T-cell (primary cell): ENCODE measurements around the gene DACT2. TPM values are rescaled to one million over a fixed set of nuclear protein-coding genes. Genes with fewer than 3 reads are reported as not detected.

ENCODE experiments used
- ATAC-seq, 4 experiments: fragments of 200-7000 bp in 3 of 4; fragments of 150-1000 bp in 1 of 4; cut with Tn5 transposase; replicated peaks in 1 of 4; 1 replicate in 3 of 4; 2 replicates in 1 of 4; pipeline ENCODE4 v1.10.0; 2021; ENCODE audit warnings: moderate library complexity in 3 of 4, mild to moderate bottlenecking in 2 of 4, moderate number of reproducible peaks in 1 of 4
- CTCF ChIA-PET, 2 donors: fragments of 300-600 bp; sonication (Branson Sonifier 250); formaldehyde crosslinking; loops; one replicate each; lab custom pipeline; 2022; ENCODE audit warnings: antibody characterized with exemption in 2 of 2; lab: Charles Lee
- POLR2A ChIA-PET, 2 donors: fragments of 300-600 bp; sonication (Branson Sonifier 250); formaldehyde crosslinking; loops; one replicate each; lab custom pipeline; 2022; ENCODE audit warnings: antibody characterized with exemption in 2 of 2; lab: Charles Lee
- DNase-seq, 35 experiments: peaks; one replicate each; pipeline versions ENCODE4 v3.0.0 to v3.0.0-alpha.2; 2013 to 2023
- H3K27ac ChIP-seq: one replicate; pipeline ENCODE4 v1.5.1; 2013; ENCODE audit warnings: low read length
- H3K27me3 ChIP-seq, 2 experiments: replicated peaks in 1 of 2; 1 replicate in 1 of 2; 2 replicates in 1 of 2; pipeline versions ENCODE4 v1.6.1 to v1.7.0; 2013; ENCODE audit warnings: low read length in 1 of 2, mixed read lengths in 1 of 2; ENCODE audit not compliant: control insufficient read depth in 2 of 2, insufficient read depth in 2 of 2; ENCODE audit errors: extremely low read depth in 1 of 2
- H3K36me3 ChIP-seq, 2 donors: 1 replicate in 1 of 2; 2 replicates in 1 of 2; pipeline versions ENCODE4 v1.6.1 to v1.7.0; 2013; ENCODE audit warnings: low read length in 1 of 2; ENCODE audit not compliant: control insufficient read depth in 2 of 2, insufficient read depth in 1 of 2; ENCODE audit errors: extremely low read depth in 1 of 2
- H3K4me1 ChIP-seq, 2 experiments: 1 replicate in 1 of 2; 2 replicates in 1 of 2; pipeline versions ENCODE4 v1.6.1 to v1.7.0; 2013; ENCODE audit warnings: low read length in 2 of 2, mixed read lengths in 1 of 2; ENCODE audit not compliant: insufficient read depth in 2 of 2, control insufficient read depth in 1 of 2; ENCODE audit errors: extremely low read depth in 1 of 2
- H3K4me3 ChIP-seq, 2 donors: 1 replicate in 1 of 2; 2 replicates in 1 of 2; pipeline versions ENCODE4 v1.5.1 to v1.7.0; 2013; ENCODE audit warnings: mild to moderate bottlenecking in 2 of 2, low read length in 1 of 2, moderate library complexity in 1 of 2; ENCODE audit not compliant: control insufficient read depth in 1 of 2; ENCODE audit errors: extremely low read depth in 1 of 2
- H3K9me3 ChIP-seq: 2 replicates; pipeline ENCODE4 v1.7.0; 2013
- H3K27ac Mint-ChIP-seq, 2 donors: one replicate each; pipeline ENCODE4 v1.8.0; 2020 to 2021; ENCODE audit warnings: mild to moderate bottlenecking in 2 of 2, mixed read lengths in 2 of 2
- H3K27me3 Mint-ChIP-seq, 2 donors: one replicate each; pipeline ENCODE4 v1.8.0; 2021 to 2022; ENCODE audit warnings: mixed read lengths in 2 of 2
- H3K36me3 Mint-ChIP-seq: one replicate; pipeline ENCODE4 v1.8.0; 2021; ENCODE audit warnings: mixed read lengths
- H3K4me1 Mint-ChIP-seq, 3 donors: one replicate each; pipeline ENCODE4 v1.8.0; 2020 to 2022; ENCODE audit warnings: mixed read lengths in 3 of 3, mild to moderate bottlenecking in 1 of 3
- H3K4me3 Mint-ChIP-seq, 3 donors: one replicate each; pipeline ENCODE4 v1.8.0; 2020 to 2022; ENCODE audit warnings: mild to moderate bottlenecking in 3 of 3, mixed read lengths in 3 of 3, moderate library complexity in 3 of 3
- H3K9me3 Mint-ChIP-seq, 3 donors: one replicate each; pipeline ENCODE4 v1.8.0; 2020 to 2022; ENCODE audit warnings: mixed read lengths in 3 of 3
- WGBS: methylation state at CpG from one replicate; pipeline ENCODE4 v1.1.5; 2013; ENCODE audit warnings: missing lambda C conversion rate; ENCODE audit not compliant: insufficient coverage; 5-methylcytosine and 5-hydroxymethylcytosine counted together
- total RNA-seq, 35 experiments: library from RNA in 6 of 35; stranded (reverse) in 6 of 35; fragments of 120-200 nt in 1 of 35; gene quantifications; one replicate each; pipeline versions ENCODE4 v1.2.1 to v1.2.4 and lab custom pipeline; 2013 to 2026

DACT2 gene
- total RNA-seq, 5 donors from 2014 or later (not counting 1 experiment from before 2014, with no cell fraction given): not detected

DNA sequence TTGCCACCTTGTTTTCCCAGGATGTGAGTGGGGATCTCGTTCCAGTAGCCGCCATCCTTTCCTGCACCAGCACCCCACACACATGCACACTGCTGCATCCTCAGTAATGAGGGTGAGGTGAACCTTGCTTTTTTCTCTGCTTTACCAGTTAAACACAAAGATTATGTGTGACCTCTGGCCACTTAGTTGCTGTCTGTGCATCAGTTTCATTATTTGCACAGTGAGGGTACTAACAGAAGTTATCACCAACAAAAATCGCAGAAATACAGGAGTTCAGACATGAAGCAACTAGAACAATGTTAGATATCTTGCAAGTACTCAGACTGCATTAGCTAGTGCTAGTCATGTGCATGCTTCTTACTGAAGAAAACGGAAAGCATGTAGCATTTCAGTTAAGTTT, 17.4 kb upstream of the DACT2 start:
- 83% methylated on average over 1 of the region's 4 CpGs for WGBS
- Mint-ChIP-seq H3K36me3 (no peaks in the 10 kb centered on the region), H3K9me3 (peaks cover 0 to 4% (median 3%) of the 10 kb centered on the region in 3 donors), H3K4me1 (no peaks in the 10 kb centered on the region), H3K4me3 (no peak overlapping the region), H3K27ac (no peak overlapping the region), H3K27me3 (peaks cover 4 to 7% of the 10 kb centered on the region in 2 donors)
- DNase-seq (no peak), ATAC-seq (no peak)
- Histone ChIP-seq H3K36me3 (no peaks in the 10 kb centered on the region), H3K4me3 (no peak overlapping the region), H3K27me3 (peaks cover 0 to 25% of the 10 kb centered on the region in 2 experiments), H3K4me1 (no peaks in the 10 kb centered on the region), H3K9me3 (no peaks in the 10 kb centered on the region), H3K27ac (no peak overlapping the region)
- ChIA-PET CTCF (no interaction called here), POLR2A (no interaction called here)

DNA sequence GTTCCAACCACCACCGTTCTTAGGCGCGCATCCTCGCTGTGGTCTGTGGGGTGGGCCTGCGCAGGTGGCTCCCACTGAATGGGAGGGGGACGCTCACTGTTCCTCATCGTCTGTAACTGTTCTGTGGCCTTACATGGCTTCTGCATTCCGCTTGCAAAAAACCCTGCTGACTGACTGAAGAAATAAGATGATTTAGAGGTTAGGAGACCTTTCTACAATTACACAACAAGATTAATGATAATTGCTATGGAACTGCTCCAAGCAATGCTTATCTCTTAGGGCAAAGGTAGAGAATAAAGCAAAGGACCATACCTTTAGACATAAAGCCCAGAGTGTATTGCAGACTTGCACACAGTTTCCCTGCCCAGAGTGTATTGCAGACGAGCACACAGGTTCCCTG, 14.4 kb upstream of the DACT2 start:
- Mint-ChIP-seq H3K9me3 (peaks cover 0 to 4% (median 3%) of the 10 kb centered on the region in 3 donors), H3K27ac (no peak overlapping the region), H3K4me1 (no peaks in the 10 kb centered on the region), H3K27me3 (peaks cover 9 to 23% of the 10 kb centered on the region in 2 donors), H3K4me3 (no peak overlapping the region), H3K36me3 (no peaks in the 10 kb centered on the region)
- ChIA-PET POLR2A (no interaction called here), CTCF (no interaction called here)
- DNase-seq (no peak), ATAC-seq (no peak)
- Histone ChIP-seq H3K27me3 (peaks cover 0 to 23% of the 10 kb centered on the region in 2 experiments), H3K4me3 (no peak overlapping the region), H3K36me3 (no peaks in the 10 kb centered on the region), H3K9me3 (no peaks in the 10 kb centered on the region), H3K4me1 (no peaks in the 10 kb centered on the region), H3K27ac (no peak overlapping the region)
- WGBS: 76% methylated on average over 1 of the region's 9 CpGs

DNA sequence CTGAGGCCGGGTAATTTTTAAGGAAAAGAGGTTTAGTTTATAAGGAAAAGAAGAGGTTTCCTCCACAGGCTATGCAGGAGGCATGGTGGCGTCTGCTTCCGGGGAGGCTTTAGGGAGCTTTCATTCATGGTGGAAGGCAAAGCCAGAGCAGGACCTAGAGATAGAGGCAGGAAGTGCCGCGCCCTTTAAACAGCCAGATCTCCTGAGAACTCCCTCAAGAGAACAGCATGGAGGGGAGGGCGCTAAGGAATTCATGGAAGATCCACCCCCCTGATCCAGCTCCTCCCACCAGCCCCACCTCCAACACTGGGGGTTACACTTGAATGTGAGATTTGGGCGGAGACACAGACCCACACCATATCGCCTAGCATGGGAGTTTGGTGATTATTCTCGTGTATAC, 13.9 kb upstream of the DACT2 start:
- Mint-ChIP-seq H3K36me3 (no peaks in the 10 kb centered on the region), H3K27ac (no peak overlapping the region), H3K4me1 (no peaks in the 10 kb centered on the region), H3K27me3 (peaks cover 10 to 23% of the 10 kb centered on the region in 2 donors), H3K4me3 (no peak overlapping the region), H3K9me3 (peaks cover 0 to 4% (median 3%) of the 10 kb centered on the region in 3 donors)
- Histone ChIP-seq H3K27ac (no peak overlapping the region), H3K4me3 (no peak overlapping the region), H3K4me1 (no peaks in the 10 kb centered on the region), H3K36me3 (no peaks in the 10 kb centered on the region), H3K9me3 (no peaks in the 10 kb centered on the region), H3K27me3 (peaks cover 0 to 27% of the 10 kb centered on the region in 2 experiments)
- DNase-seq (no peak), ATAC-seq (no peak)
- ChIA-PET CTCF (no interaction called here), POLR2A (no interaction called here)
- 63% methylated on average over 3 of the region's 9 CpGs for WGBS

DNA sequence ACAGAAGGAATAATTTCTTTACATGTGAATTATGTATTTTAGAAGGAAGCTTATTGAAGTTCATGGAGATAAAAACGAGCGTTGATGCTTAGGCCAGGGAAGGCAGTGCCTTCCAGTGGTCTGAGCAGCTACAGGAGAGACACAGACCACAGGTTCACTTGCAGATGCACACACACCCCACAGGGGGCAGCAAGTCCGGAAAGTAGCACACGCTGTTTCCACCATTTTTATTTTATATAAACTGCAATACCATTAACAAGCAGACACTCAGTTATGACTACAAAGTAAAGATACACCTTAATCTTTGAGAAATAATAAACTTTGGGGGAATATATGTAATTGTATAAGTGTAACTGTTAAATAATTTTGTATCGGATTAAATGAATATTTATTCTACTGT, 13.5 kb upstream of the DACT2 start:
- Mint-ChIP-seq H3K36me3 (no peaks in the 10 kb centered on the region), H3K9me3 (peaks cover 0 to 4% (median 3%) of the 10 kb centered on the region in 3 donors), H3K4me3 (no peak overlapping the region), H3K27me3 (peaks cover 11 to 25% of the 10 kb centered on the region in 2 donors), H3K27ac (no peak overlapping the region), H3K4me1 (no peaks in the 10 kb centered on the region)
- ATAC-seq (no peak), DNase-seq (no peak)
- ChIA-PET POLR2A (no interaction called here), CTCF (no interaction called here)
- no peaks in the 10 kb centered on the region for H3K36me3 ChIP-seq
- H3K27ac ChIP-seq: no peak overlapping the region
- H3K4me1 ChIP-seq: no peaks in the 10 kb centered on the region
- no peak overlapping the region for H3K4me3 ChIP-seq
- H3K9me3 ChIP-seq: no peaks in the 10 kb centered on the region
- H3K27me3 ChIP-seq: peaks cover 0 to 27% of the 10 kb centered on the region in 2 experiments
- 70% methylated on average over 2 of the region's 5 CpGs for WGBS

DNA sequence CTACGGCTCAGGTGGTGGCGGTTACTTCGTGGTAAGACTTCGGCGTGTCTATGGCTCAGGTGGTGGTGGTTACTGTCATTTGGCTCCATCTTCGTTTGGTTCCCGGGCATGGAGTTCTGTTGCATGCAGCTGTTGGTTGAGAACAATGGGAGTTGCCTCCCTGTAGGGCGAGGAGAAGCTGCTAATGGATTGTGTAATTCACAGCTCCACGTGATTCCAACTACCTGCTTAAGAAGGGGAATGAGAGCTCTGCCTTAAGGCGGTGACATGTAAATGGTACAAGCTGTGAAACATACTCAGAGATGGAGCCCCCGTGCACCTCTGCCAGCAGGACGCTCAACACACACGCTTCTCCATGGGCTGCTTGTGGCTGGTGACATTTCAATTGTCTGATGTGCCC, 12.4 kb upstream of the DACT2 start:
- no peaks in the 10 kb centered on the region for H3K36me3 Mint-ChIP-seq
- DNase-seq (no peak), ATAC-seq (no peak)
- H3K4me3 ChIP-seq: no peak overlapping the region
- peaks cover 0 to 27% of the 10 kb centered on the region in 2 experiments for H3K27me3 ChIP-seq
- H3K27ac Mint-ChIP-seq: no peak overlapping the region
- H3K4me1 ChIP-seq: no peaks in the 10 kb centered on the region
- H3K27ac ChIP-seq: no peak overlapping the region
- CTCF ChIA-PET: no interaction called here
- peaks cover 0 to 4% (median 3%) of the 10 kb centered on the region in 3 donors for H3K9me3 Mint-ChIP-seq
- WGBS: 79% methylated on average over 5 of the region's 13 CpGs
- H3K27me3 Mint-ChIP-seq: peaks cover 19 to 35% of the 10 kb centered on the region in 2 donors
- no peaks in the 10 kb centered on the region for H3K4me1 Mint-ChIP-seq
- POLR2A ChIA-PET: no interaction called here
- no peaks in the 10 kb centered on the region for H3K36me3 ChIP-seq
- no peaks in the 10 kb centered on the region for H3K9me3 ChIP-seq
- no peak overlapping the region for H3K4me3 Mint-ChIP-seq

DNA sequence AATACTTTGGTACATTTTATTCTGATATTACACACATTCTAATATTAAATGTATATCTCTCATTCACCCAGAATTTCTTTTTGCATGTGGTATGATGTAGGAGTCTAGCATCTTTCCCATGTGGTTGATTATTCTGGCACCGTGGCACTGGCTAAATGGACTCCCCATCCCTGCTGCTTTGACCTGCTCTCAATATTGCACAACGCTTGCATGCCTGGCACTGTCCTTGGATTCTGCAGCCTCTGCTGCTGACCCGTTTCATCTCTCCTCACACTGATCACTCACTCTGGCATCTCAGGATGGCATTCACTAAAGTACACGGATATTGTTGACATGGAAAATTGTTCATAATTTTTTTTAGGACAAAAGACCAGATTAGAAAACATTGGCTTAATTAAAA, 11.5 kb upstream of the DACT2 start:
- H3K9me3 Mint-ChIP-seq: peaks cover 0 to 4% (median 3%) of the 10 kb centered on the region in 3 donors
- ChIA-PET POLR2A (no interaction called here), CTCF (no interaction called here)
- Histone ChIP-seq H3K27ac (no peak overlapping the region), H3K36me3 (no peaks in the 10 kb centered on the region), H3K27me3 (peaks cover 0 to 24% of the 10 kb centered on the region in 2 experiments), H3K4me3 (no peak overlapping the region), H3K9me3 (no peaks in the 10 kb centered on the region), H3K4me1 (no peaks in the 10 kb centered on the region)
- DNase-seq (no peak), ATAC-seq (no peak)
- H3K4me3 Mint-ChIP-seq: no peak overlapping the region
- no peak overlapping the region for H3K27ac Mint-ChIP-seq
- H3K4me1 Mint-ChIP-seq: no peaks in the 10 kb centered on the region
- H3K27me3 Mint-ChIP-seq: peaks cover 22 to 45% of the 10 kb centered on the region in 2 donors
- 75% methylated on average over 2 of the region's 4 CpGs for WGBS
- no peaks in the 10 kb centered on the region for H3K36me3 Mint-ChIP-seq

DNA sequence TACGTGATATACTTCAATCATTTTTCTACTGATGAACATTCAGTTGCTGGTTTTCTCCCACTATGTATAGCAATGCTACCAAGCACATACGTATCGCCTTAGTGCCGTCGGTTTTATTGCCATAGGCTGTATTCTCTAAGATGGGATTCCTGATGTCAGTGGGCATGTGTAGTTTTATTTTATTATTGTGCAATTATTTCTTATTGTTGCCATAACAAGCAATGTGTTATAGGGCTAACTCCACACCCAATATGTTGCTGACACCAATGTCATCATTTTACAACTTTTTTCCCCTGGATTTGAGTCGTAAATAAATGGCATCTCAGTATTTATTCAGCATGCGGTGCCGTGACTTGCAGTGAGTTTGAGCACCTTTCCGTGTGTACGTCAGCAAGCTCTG, 10.8 kb upstream of the DACT2 start:
- Histone ChIP-seq H3K4me3 (no peak overlapping the region), H3K27me3 (peaks cover 0 to 24% of the 10 kb centered on the region in 2 experiments), H3K4me1 (no peaks in the 10 kb centered on the region), H3K9me3 (no peaks in the 10 kb centered on the region), H3K27ac (no peak overlapping the region), H3K36me3 (no peaks in the 10 kb centered on the region)
- Mint-ChIP-seq H3K9me3 (peaks cover 0 to 4% (median 3%) of the 10 kb centered on the region in 3 donors), H3K27ac (no peak overlapping the region), H3K4me1 (no peaks in the 10 kb centered on the region), H3K4me3 (no peak overlapping the region), H3K27me3 (peaks cover 24 to 48% of the 10 kb centered on the region in 2 donors), H3K36me3 (no peaks in the 10 kb centered on the region)
- no peak for DNase-seq
- ChIA-PET CTCF (no interaction called here), POLR2A (no interaction called here)
- 80% methylated on average over 1 of the region's 10 CpGs for WGBS
- ATAC-seq: no peak
